Trophoblast cell (in vitro differentiated cells and primary cell): ENCODE results near the gene SRC.

Experiments
- DNase-seq, 2 donors: peaks; one replicate each; pipeline ENCODE4 v3.0.0-alpha.2; 2016
- H2AFZ ChIP-seq: 2 replicates; pipeline ENCODE4 v1.6.1; 2013; ENCODE audit warnings: low read length, moderate library complexity, mild to moderate bottlenecking; ENCODE audit not compliant: insufficient read depth, poor library complexity
- H2AK5ac ChIP-seq: 2 replicates; pipeline ENCODE4 v1.6.1; 2013; ENCODE audit warnings: mild to moderate bottlenecking, low read length
- H2BK120ac ChIP-seq: 2 replicates; pipeline ENCODE4 v1.6.1; 2013; ENCODE audit warnings: low read length, mild to moderate bottlenecking, moderate library complexity; ENCODE audit not compliant: insufficient read depth, poor library complexity
- H2BK12ac ChIP-seq: 2 replicates; pipeline ENCODE4 v1.6.1; 2013; ENCODE audit warnings: mild to moderate bottlenecking, low read length, moderate library complexity
- H2BK5ac ChIP-seq: 2 replicates; pipeline ENCODE4 v1.6.1; 2013; ENCODE audit warnings: low read length, low read depth, moderate library complexity, mild to moderate bottlenecking; ENCODE audit not compliant: poor library complexity
- H3K14ac ChIP-seq: 2 replicates; pipeline ENCODE4 v1.6.1; 2013; ENCODE audit warnings: mild to moderate bottlenecking, low read length
- H3K18ac ChIP-seq: 2 replicates; pipeline ENCODE4 v1.6.1; 2013; ENCODE audit warnings: mild to moderate bottlenecking, low read length
- H3K23ac ChIP-seq: 2 replicates; pipeline ENCODE4 v1.6.1; 2013; ENCODE audit warnings: low read length
- H3K27ac ChIP-seq: 2 replicates; pipeline ENCODE4 v1.5.1; 2013; ENCODE audit warnings: low read depth, mild to moderate bottlenecking, inconsistent platforms, low read length, moderate library complexity
- H3K27me3 ChIP-seq: 2 replicates; pipeline ENCODE4 v1.6.1; 2013; ENCODE audit warnings: inconsistent platforms, mild to moderate bottlenecking, low read length, moderate library complexity; ENCODE audit not compliant: insufficient read depth
- H3K36me3 ChIP-seq, 2 experiments: 1 replicate in 1 of 2; 2 replicates in 1 of 2; pipeline ENCODE4 v1.6.1; 2013; ENCODE audit warnings: low read length in 2 of 2, mild to moderate bottlenecking in 2 of 2, moderate library complexity in 1 of 2; ENCODE audit not compliant: insufficient read depth in 2 of 2, control insufficient read depth in 1 of 2
- H3K4ac ChIP-seq: 2 replicates; pipeline ENCODE4 v1.6.1; 2013; ENCODE audit warnings: low read depth, mild to moderate bottlenecking, low read length, moderate library complexity
- H3K4me1 ChIP-seq, 2 experiments: 1 replicate in 1 of 2; 2 replicates in 1 of 2; pipeline ENCODE4 v1.6.1; 2013; ENCODE audit warnings: low read length in 2 of 2, mild to moderate bottlenecking in 2 of 2, moderate library complexity in 1 of 2; ENCODE audit not compliant: insufficient read depth in 2 of 2, control insufficient read depth in 1 of 2
- H3K4me2 ChIP-seq: 2 replicates; pipeline ENCODE4 v1.6.1; 2013; ENCODE audit warnings: inconsistent platforms, mild to moderate bottlenecking, low read length, moderate library complexity
- H3K4me3 ChIP-seq: 2 replicates; pipeline ENCODE4 v1.5.1; 2013; ENCODE audit warnings: mild to moderate bottlenecking, low read depth, low read length, inconsistent platforms
- H3K79me1 ChIP-seq: one replicate; pipeline ENCODE4 v1.6.1; 2013; ENCODE audit warnings: low read length
- H3K79me2 ChIP-seq: 2 replicates; pipeline ENCODE4 v1.6.1; 2013; ENCODE audit warnings: low read length, mild to moderate bottlenecking; ENCODE audit not compliant: control insufficient read depth, insufficient read depth, poor library complexity
- H3K9ac ChIP-seq: 2 replicates; pipeline ENCODE4 v1.6.1; 2013; ENCODE audit warnings: mild to moderate bottlenecking, low read length
- H3K9me3 ChIP-seq: 2 replicates; pipeline ENCODE4 v1.6.1; 2013; ENCODE audit warnings: low read depth, mild to moderate bottlenecking, control low read depth, inconsistent platforms, low read length; ENCODE audit not compliant: insufficient read depth
- H4K12ac ChIP-seq: 2 replicates; pipeline ENCODE4 v1.6.1; 2013; ENCODE audit warnings: low read depth, mild to moderate bottlenecking, low read length, moderate library complexity
- H4K8ac ChIP-seq: 2 replicates; pipeline ENCODE4 v1.6.1; 2013; ENCODE audit warnings: low read depth, mild to moderate bottlenecking, low read length, moderate library complexity
- H4K91ac ChIP-seq: one replicate; pipeline ENCODE4 v1.6.1; 2013; ENCODE audit warnings: low read depth, mild to moderate bottlenecking, low read length, moderate library complexity
- WGBS: extraction: QIAGEN DNeasy Blood & Tissue Kit; methylation state at CpG from one replicate; pipeline ENCODE4 v1.1.7; 2013; ENCODE audit warnings: missing lambda C conversion rate; ENCODE audit not compliant: insufficient read length, insufficient coverage; ENCODE audit errors: extremely low coverage; 5-methylcytosine and 5-hydroxymethylcytosine counted together

SRC gene

DNA sequence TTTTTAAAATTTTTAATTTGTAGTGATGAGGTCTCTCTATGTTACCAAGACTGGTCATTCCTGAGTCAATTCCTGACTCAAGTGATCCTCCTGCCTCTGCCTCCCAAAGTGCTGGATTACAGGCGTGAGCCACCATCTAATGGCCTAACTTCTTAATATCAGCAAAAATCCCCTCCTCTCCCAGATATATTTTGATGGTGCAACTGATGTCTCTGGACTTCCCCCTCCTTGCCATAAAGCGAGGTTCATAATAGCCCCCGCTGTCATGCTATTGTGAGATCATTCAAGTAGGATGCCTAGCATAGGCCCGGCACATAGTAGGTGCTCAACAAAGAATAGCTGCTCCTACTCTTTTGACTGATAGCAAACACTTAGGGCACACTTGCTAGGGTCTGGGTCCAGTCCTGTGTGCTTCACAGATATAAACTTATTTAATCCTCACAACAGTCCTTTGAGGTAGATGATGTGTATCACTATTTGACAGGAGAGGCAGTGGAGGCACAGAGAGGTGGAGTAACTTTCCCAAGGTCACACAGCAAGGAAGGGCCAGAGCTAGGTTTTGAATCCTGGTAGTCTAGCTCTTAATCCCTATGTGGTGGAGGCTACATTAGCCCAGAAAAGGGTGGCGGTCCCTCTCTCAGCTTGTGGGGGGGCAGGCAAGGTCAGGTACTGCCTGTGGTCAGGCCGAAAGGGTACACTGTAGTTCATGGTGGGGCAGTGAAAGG, 14.6 kb downstream of the SRC start:
- peak overlapping the region; percentile 98 for H3K4ac ChIP-seq
- peaks cover 2% of the 10 kb centered on the region for H3K9me3 ChIP-seq
- no peak overlapping the region for H4K8ac ChIP-seq
- H4K12ac ChIP-seq: no peak overlapping the region
- no peak overlapping the region for H3K14ac ChIP-seq
- H3K79me1 ChIP-seq: peaks cover 7% of the 10 kb centered on the region
- H3K79me2 ChIP-seq: peaks cover 67% of the 10 kb centered on the region
- no peaks in the 10 kb centered on the region for H3K27me3 ChIP-seq
- no peak overlapping the region for H2AFZ ChIP-seq
- H3K23ac ChIP-seq: no peak overlapping the region
- no peak overlapping the region for H2BK5ac ChIP-seq
- H2BK12ac ChIP-seq: no peak overlapping the region
- no peak overlapping the region for H3K4me3 ChIP-seq
- H3K18ac ChIP-seq: no peak overlapping the region
- H3K36me3 ChIP-seq: peaks cover 85 to 91% of the 10 kb centered on the region in 2 experiments
- DNase-seq: no peak
- H2BK120ac ChIP-seq: no peak overlapping the region
- no peak overlapping the region for H4K91ac ChIP-seq
- no peak overlapping the region for H3K9ac ChIP-seq
- no CpG with 5 or more reads among the region's 6 CpGs for WGBS
- H2AK5ac ChIP-seq: no peak overlapping the region
- no peak overlapping the region for H3K4me2 ChIP-seq
- peaks cover 23 to 33% of the 10 kb centered on the region in 2 experiments for H3K4me1 ChIP-seq
- H3K27ac ChIP-seq: no peak overlapping the region

DNA sequence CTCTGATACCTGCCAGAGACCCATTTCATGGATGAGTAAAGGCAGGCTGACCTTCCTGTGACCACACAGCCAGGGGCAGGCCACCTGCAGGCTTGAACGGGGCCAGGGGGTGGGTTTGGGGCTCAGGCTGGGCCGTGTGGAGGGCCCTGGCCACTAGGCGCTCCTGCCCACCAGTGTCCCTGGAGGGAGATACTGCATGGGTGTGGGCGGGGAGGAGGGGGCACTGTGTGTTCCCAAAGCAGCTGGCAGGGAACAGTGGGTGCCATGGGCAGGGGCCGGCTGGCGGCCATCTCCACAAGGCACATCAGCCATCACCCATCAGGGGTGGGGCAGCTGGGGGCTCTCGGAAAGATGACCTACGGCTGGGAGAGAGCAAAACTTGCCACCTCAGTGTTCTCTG, 15.4 kb downstream of the SRC start:
- DNase-seq: no peak
- Histone ChIP-seq H4K91ac (no peak overlapping the region), H3K18ac (no peak overlapping the region), H3K14ac (no peak overlapping the region), H3K4me2 (no peak overlapping the region), H2BK12ac (no peak overlapping the region), H4K12ac (no peak overlapping the region), H3K4me3 (no peak overlapping the region), H2AK5ac (no peak overlapping the region), H3K79me2 (peaks cover 59% of the 10 kb centered on the region), H3K36me3 (peaks cover 79 to 89% of the 10 kb centered on the region in 2 experiments), H3K27me3 (no peaks in the 10 kb centered on the region), H3K9ac (no peak overlapping the region), H3K23ac (no peak overlapping the region), H2AFZ (no peak overlapping the region), H3K9me3 (peaks cover 2% of the 10 kb centered on the region), H3K4ac (peak overlapping the region; percentile 98), H3K79me1 (peaks cover 3% of the 10 kb centered on the region), H3K4me1 (peaks cover 16 to 26% of the 10 kb centered on the region in 2 experiments), H2BK120ac (no peak overlapping the region), H3K27ac (no peak overlapping the region), H4K8ac (no peak overlapping the region), H2BK5ac (no peak overlapping the region)
- no CpG with 5 or more reads among the region's 8 CpGs for WGBS

DNA sequence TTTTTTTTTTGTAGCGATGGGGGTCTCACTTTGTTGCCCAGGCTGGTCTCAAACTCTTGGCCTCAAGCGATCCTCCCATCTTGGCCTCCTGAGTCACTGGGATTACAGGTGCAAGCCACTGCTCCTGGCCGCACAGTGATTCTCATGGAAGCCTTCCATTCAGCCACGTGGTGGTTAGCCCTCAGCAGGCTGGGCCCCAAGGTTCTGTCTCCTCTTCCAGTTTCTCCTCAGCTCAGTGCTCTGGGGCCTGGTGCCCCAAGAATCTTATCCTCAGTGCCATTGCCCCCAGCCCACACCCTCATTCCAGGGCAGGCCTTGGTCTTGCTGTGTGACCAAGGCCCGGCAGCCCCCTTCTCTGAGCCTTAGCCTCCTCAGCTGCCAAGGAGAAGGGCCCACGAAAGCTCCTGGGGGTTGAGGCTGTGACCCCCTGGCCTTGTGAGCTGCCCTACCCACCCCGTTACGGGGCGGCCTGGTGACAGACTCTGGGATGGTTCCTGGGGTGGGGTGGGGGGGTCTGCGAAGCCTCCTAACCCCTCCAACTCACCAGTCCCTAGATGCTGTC, 16.4 kb downstream of the SRC start:
- no peak overlapping the region for H2BK120ac ChIP-seq
- no CpG with 5 or more reads among the region's 10 CpGs for WGBS
- H4K12ac ChIP-seq: no peak overlapping the region
- H3K4ac ChIP-seq: peak overlapping the region; percentile 71
- H3K23ac ChIP-seq: no peak overlapping the region
- H3K9me3 ChIP-seq: peaks cover 2% of the 10 kb centered on the region
- no peak overlapping the region for H3K18ac ChIP-seq
- H3K79me2 ChIP-seq: peaks cover 49% of the 10 kb centered on the region
- H3K4me2 ChIP-seq: no peak overlapping the region
- no peak for DNase-seq
- H2BK12ac ChIP-seq: no peak overlapping the region
- H3K14ac ChIP-seq: no peak overlapping the region
- no peak overlapping the region for H4K91ac ChIP-seq
- no peak overlapping the region for H3K9ac ChIP-seq
- no peak overlapping the region for H2AK5ac ChIP-seq
- peaks cover 73 to 84% of the 10 kb centered on the region in 2 experiments for H3K36me3 ChIP-seq
- H3K4me1 ChIP-seq: peaks cover 8 to 18% of the 10 kb centered on the region in 2 experiments
- H4K8ac ChIP-seq: no peak overlapping the region
- no peak overlapping the region for H2BK5ac ChIP-seq
- no peak overlapping the region for H2AFZ ChIP-seq
- no peak overlapping the region for H3K27ac ChIP-seq
- H3K27me3 ChIP-seq: no peaks in the 10 kb centered on the region
- no peak overlapping the region for H3K4me3 ChIP-seq
- H3K79me1 ChIP-seq: peaks cover 2% of the 10 kb centered on the region

DNA sequence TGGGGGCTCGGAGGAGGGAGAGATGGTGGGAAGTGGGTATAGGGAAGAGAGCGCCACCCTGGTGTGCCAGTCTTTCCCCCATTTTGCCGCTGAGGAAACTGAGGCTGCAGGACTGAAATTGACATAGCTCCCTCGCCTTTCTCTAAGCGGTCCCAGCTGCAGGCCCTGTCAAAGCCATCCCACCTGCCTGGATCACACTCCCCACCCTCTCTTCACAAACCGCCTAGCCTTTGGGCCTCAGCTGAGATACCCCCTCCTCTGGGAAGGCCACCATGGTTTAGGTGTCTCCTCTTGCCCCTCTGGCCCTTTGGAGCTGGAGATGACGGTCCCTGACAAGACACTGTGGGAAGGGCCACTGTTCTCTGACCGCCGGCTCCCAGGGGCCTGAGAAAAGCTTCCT, 16.9 kb downstream of the SRC start:
- no peak overlapping the region for H2AK5ac ChIP-seq
- no peak overlapping the region for H3K4me2 ChIP-seq
- H3K79me1 ChIP-seq: no peaks in the 10 kb centered on the region
- peaks cover 2% of the 10 kb centered on the region for H3K9me3 ChIP-seq
- no peak overlapping the region for H3K27ac ChIP-seq
- H2BK5ac ChIP-seq: no peak overlapping the region
- H3K4ac ChIP-seq: peak overlapping the region; percentile 71
- no peak overlapping the region for H3K18ac ChIP-seq
- no peak overlapping the region for H4K91ac ChIP-seq
- no peak overlapping the region for H3K23ac ChIP-seq
- no peak overlapping the region for H3K9ac ChIP-seq
- H3K36me3 ChIP-seq: peaks cover 71 to 84% of the 10 kb centered on the region in 2 experiments
- H2BK12ac ChIP-seq: no peak overlapping the region
- H3K4me3 ChIP-seq: no peak overlapping the region
- no peak for DNase-seq
- no peak overlapping the region for H3K14ac ChIP-seq
- H4K12ac ChIP-seq: no peak overlapping the region
- H3K27me3 ChIP-seq: no peaks in the 10 kb centered on the region
- no CpG with 5 or more reads among the region's 9 CpGs for WGBS
- H2AFZ ChIP-seq: no peak overlapping the region
- H3K79me2 ChIP-seq: peaks cover 44% of the 10 kb centered on the region
- no peak overlapping the region for H4K8ac ChIP-seq
- H3K4me1 ChIP-seq: peaks cover 6 to 14% of the 10 kb centered on the region in 2 experiments
- H2BK120ac ChIP-seq: no peak overlapping the region
